C4-2B (cell line): ENCODE measurements around the gene PODXL.

Source experiments
- H3K27ac ChIP-seq: fragments of 450-650 bp; 2 replicates; pipeline ENCODE4 v1.5.1; 2017
- ZFX ChIP-seq: fragments of 450-650 bp; IDR thresholded peaks from 2 replicates; pipeline ENCODE4 v1.6.1; 2017
- TF ChIP-seq, protein P1 (sequence below): fragments of 450-650 bp; conservative IDR thresholded peaks from 2 replicates; pipeline ENCODE4 v1.5.1; 2017; ENCODE audit warnings: mild to moderate bottlenecking

Gene PODXL

DNA sequence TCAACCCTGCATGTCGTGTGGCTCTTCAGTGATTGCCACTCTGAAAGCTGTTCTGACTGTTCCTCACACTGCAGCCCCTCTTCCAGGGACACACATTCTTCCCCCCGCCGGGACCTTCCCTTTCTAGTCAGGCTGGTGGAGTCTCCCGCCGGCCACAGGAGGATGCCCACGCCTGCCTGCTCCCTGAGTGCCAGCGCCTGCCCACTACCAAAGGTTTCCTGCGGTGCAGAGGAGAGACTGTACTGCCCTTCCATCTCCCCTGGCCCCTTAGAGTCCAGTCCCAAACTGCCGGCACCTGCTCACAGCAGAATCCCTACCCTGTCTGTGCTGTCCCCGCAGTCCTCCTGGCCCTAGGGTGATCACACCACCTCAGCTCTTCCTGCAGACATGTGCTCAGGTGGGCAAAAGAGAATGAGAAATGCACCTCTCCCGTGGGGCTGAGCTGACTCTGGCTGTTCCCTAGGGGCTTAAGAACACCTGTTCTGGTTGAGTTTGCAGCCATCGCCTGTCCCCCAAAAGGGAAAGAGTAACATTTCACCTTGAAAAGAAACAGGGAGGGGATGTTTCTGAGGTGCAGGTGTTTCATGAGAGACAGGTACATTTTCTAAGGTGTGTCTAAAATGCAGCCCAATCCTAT lies 1.4 kb downstream of the PODXL start:
- H3K27ac ChIP-seq = no peak overlapping the region
- TF ChIP-seq, protein P1, sequence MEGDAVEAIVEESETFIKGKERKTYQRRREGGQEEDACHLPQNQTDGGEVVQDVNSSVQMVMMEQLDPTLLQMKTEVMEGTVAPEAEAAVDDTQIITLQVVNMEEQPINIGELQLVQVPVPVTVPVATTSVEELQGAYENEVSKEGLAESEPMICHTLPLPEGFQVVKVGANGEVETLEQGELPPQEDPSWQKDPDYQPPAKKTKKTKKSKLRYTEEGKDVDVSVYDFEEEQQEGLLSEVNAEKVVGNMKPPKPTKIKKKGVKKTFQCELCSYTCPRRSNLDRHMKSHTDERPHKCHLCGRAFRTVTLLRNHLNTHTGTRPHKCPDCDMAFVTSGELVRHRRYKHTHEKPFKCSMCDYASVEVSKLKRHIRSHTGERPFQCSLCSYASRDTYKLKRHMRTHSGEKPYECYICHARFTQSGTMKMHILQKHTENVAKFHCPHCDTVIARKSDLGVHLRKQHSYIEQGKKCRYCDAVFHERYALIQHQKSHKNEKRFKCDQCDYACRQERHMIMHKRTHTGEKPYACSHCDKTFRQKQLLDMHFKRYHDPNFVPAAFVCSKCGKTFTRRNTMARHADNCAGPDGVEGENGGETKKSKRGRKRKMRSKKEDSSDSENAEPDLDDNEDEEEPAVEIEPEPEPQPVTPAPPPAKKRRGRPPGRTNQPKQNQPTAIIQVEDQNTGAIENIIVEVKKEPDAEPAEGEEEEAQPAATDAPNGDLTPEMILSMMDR = no peak
- TF ChIP-seq ZFX = no peak

DNA sequence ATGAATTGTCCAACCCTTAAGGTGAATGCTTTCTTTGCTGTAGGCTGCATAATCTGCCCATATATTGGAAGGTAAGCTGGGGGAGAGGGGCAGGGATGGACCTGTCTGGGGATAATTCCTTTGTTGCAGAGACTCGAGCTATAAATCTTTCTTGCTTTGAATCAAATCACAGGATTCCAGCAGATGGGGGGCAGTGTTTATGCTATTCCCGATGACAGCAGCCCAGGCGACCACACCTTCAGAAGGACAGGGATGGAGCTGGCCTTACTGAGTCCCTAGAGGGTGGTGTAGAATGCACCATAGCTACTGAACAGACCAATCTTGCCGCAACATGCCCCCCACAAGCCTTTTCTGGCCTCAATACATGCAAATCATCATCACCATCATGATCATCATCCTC lies 2.5 kb downstream of the PODXL start:
- H3K27ac ChIP-seq = no peak overlapping the region

DNA sequence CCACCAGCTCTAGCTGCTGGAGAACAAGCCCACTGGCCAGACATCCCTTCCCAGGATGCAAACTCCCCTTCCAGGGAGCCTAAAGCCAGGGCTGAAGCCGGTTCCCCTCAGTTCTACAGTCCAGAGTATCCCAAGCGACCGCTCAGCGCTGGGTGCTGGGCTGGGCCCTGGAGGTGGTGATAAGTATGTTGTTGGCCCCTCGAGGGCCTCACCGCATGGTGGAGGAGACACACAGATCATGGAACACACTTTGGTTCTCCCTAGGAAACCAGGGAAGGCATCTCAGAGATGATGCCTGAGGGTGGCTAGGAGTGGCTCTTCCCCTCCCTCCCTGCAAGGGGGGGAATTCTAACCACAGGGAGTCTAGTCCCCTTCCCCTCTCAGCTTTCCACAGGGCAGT lies 4.4 kb downstream of the PODXL start:
- TF ChIP-seq, protein P1 = no peak
- TF ChIP-seq ZFX = no peak
- H3K27ac ChIP-seq = no peak overlapping the region

More for the DNA sequence above, 2.5 kb downstream of the PODXL start:
- TF ChIP-seq, protein P1 = no peak
- TF ChIP-seq ZFX = no peak

DNA sequence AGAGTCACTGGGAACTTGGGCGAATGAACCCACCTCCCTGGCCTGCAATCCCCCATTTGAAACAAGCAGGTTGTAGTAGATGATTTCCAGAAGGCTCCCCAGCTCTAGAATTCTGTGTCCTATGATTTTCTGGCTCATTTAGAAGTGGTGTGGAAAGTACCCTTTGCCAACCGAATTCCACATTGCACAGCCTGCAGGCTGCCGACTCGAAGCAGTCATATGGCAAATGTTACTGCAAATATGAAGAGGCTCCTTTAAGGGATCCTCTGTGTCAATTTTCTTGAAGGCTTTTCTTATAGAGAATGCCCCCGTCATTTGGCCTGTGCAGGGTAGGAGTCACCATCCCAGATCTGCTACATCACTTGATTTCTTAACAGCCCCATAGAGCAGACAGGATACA lies 5.6 kb downstream of the PODXL start:
- no peak overlapping the region for H3K27ac ChIP-seq
- TF ChIP-seq, protein P1 = no peak
- no peak for TF ChIP-seq ZFX

DNA sequence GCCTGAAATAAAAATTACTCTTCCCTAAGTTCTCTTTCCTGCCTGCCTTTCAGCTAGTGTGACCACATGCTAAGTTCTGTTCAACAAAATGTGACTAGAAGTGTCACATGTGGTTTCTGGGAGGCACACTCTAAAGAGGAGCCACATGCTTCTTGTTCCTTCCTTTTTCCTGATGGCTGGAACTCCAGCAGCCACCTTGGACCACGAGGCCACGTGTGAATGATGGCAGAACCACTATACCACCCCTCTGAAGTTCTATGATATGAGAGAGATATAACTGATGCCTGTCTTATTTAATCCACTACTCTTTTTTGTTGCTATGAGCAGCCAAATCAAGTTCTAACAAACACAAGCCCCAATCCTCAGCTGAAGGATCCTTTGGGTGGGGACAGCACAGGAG lies 8.1 kb downstream of the PODXL start:
- TF ChIP-seq, protein P1 = no peak
- no peak for TF ChIP-seq ZFX
- no peak overlapping the region for H3K27ac ChIP-seq

DNA sequence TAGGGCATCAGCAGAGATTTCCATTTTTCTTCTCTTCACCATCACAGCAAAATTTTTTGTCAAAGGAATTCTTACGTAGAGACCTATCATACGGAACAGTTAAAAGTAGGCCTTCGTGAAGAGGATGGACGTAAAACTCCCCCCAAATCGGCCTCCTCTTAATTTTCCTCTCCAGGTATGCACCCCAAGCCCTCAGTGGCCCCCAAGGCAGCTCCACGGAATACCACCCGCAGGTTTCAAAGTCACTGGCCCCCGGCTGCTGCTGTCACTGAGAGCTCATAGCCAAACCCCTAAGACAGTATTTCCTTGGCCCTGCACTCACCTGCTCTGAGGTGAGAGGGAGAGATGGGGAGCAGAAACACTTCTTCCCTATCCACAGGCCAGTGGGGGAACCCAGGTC lies 8.8 kb downstream of the PODXL start:
- no peak for TF ChIP-seq ZFX
- TF ChIP-seq, protein P1 = no peak
- H3K27ac ChIP-seq = no peak overlapping the region

DNA sequence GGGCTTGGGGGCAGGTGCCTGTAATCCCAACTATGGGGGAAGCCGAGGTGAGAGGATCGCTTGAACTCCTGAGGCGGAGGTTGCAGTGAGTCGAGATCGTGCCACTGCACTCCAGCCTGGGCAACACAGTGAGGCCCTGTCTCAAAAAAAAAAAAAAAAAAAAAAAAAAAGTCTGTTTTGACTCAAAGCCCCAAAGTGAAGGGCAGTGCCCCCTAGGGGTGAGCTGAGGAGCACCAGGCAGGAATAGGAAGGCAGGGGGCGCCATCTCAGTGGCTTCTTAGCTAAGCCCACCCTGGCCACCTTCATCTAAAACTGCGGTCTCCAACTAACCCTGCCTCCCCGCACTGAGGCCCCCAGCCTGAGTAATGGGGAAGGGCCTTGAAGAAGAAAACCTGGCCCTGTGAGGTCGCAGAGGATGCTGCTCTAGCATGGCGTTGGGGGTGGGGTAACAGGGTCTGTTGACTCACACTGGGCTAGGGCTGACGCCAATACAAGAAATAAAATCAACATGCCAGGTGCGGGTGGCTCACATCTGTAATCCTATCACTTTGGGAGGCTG lies 9.8 kb downstream of the PODXL start:
- TF ChIP-seq ZFX = no peak
- TF ChIP-seq, protein P1 = peak; percentile 85
- no peak overlapping the region for H3K27ac ChIP-seq
